HG03064 (cell line): Measurements from ENCODE around the gene IRF3.
"Not testable (repeated sequence)": the region's sequence is repeated elsewhere in the genome, so short reads cannot be mapped to it uniquely, and the experiment has no call there.

Experiments used
- ATAC-seq: cut with Tn5 transposase; IDR thresholded peaks from one replicate; pipeline ENCODE4 v1.9.1; 2021; ENCODE audit warnings: low read depth; ENCODE audit not compliant: unreplicated experiment

The IRF3 gene

GRCh38 chr19:49631014-49631588 is 34.6 kb downstream of the IRF3 start:
- ATAC-seq, result no peak

DNA sequence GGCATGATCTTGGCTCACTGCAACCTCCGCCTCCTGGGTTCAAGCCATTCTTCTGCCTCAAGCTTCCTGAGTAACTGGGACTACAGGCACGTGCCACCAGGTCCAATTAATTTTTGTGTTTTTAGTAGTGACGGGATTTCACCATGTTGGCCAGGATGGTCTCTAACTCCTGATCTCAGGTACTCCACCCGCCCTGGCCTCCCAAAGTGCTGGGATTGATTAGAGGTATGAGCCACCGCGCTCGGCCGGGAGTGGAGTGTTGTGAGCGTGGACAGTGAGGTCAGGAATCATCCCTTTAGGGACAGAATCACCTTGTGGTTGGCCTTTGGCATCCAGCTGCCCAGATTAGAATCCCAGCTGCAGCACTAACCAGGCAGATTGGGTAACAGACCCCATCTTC is 36.0 kb downstream of the IRF3 start:
- ATAC-seq, result no peak

- ATAC-seq, result no peak
Measured at GRCh38 chr19:49626226-49626625, 39.4 kb downstream of the IRF3 start.

- ATAC-seq, result no peak
Measured at GRCh38 chr19:49624967-49625910, 40.4 kb downstream of the IRF3 start.

DNA sequence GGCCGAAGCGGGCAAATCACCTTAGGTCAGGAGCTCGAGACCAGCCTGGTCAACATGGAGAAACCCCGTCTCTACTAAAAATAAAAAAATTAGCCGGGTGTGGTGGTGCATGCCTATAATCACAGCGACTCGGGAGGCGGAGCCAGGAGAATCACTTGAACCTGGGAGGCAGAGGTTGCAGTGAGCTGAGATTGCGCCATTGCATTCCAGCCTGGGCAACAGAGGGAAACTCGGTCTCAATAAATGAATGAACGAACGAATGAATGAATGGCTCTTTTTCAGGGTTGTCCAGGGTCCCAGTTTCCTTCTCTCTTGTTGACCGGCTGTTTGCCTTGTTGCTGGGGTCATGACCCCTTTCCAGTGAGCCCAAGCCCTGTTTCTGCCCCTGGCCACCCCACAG is 47.8 kb downstream of the IRF3 start:
- not testable (repeated sequence) for ATAC-seq

- no peak for ATAC-seq
Measured at GRCh38 chr19:49616945-49617344, 48.7 kb downstream of the IRF3 start.

GRCh38 chr19:49616532-49616931 is 49.1 kb downstream of the IRF3 start:
- no peak for ATAC-seq

- ATAC-seq, result no peak
Measured at GRCh38 chr19:49615861-49616260, 49.8 kb downstream of the IRF3 start.

DNA sequence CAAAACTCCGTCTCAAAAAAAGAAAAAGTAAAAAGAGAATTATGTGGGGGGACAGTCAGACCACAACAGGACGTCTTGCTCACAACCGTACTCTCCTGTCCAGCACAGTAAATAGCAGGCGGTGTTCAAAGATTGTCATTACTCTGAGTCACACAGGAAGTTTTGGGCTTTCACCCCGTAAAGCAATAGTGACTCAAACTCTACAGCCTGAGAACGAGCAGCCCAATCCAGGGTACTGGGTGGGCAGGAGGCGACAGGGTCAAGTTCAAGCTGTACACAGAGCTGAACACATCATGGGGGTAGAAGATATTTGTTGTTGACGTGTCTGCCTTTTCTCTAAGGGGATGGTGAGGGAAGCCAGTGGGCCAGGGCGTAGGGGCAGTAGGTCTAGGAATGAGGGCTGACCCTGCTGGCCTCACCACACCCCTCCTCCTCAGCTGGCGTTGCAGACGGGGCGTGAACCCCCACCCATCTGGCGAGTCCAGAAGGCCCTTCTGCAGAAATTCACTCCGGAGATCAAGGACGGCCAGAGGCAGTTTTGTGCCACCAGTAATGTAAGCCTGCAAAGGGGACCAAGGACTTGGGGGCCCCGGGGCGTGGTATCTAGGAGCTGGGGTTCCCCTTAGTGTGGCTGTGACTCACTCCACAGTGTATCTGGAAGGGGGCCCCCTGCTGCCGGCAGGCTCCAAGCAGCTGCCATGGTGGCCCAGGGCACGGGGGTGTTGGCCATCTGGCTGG is 51.4 kb downstream of the IRF3 start:
- no peak for ATAC-seq

DNA sequence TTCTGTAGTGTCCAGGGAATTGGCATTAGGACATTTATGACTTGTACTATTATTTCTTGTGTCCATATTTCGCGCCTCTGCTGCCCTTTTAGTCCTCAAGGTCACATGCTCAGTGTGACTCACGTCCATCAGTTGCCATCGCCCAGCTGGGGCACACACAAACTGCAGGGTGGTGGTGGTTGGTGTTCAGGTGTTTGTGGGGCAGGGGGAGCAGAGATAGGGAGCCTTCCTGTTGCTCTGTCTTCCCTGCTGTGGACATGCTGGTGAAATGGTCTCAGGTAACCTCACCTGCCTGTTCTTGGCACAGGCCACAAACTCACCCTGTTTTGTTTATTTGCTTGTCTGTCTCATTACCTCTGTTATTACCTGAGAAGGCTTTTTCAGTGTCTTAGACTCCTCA is 52.3 kb downstream of the IRF3 start:
- no peak for ATAC-seq
